Bronchial epithelial cell (primary cell): ENCODE measurements around the gene RNF25. TPM values are rescaled to one million over a fixed set of nuclear protein-coding genes. Genes with fewer than 3 reads are reported as not detected.

ENCODE experiments used
- DNase-seq: peaks from one replicate; pipeline ENCODE4 v3.0.0-alpha.2; 2010; ENCODE audit warnings: low read depth
- FAIRE-seq: peaks from 2 replicates; lab custom pipeline; 2011; peaks lifted over from hg19 to GRCh38; lab: Jason Lieb, UNC
- H3K27me3 ChIP-seq: 2 replicates; pipeline ENCODE4 v1.5.1; 2011; ENCODE audit warnings: low read length; ENCODE audit not compliant: control insufficient read depth, insufficient read depth
- H3K36me3 ChIP-seq: 2 replicates; pipeline ENCODE4 v1.5.1; 2011; ENCODE audit warnings: low read length; ENCODE audit not compliant: control insufficient read depth, insufficient read depth
- H3K4me3 ChIP-seq: 2 replicates; pipeline ENCODE4 v1.5.1; 2011; ENCODE audit warnings: mild to moderate bottlenecking, low read depth, low read length, control low read depth
- total RNA-seq: library from RNA; depleted of rRNA; stranded (reverse); fragments of >200 nt; gene quantifications from 2 replicates; pipeline ENCODE4 v1.2.1, GENCODE V29; 2014
- TF ChIP-seq, protein P1 (sequence below): IDR thresholded peaks from 2 replicates; pipeline ENCODE4 v1.5.1; 2011; ENCODE audit warnings: mild to moderate bottlenecking, moderate library complexity, low read length, control low read depth, inconsistent platforms; ENCODE audit not compliant: insufficient read depth, severe bottlenecking

The RNF25 gene
- total RNA-seq, 1 donor from 2014 or later: 32.1 TPM

DNA sequence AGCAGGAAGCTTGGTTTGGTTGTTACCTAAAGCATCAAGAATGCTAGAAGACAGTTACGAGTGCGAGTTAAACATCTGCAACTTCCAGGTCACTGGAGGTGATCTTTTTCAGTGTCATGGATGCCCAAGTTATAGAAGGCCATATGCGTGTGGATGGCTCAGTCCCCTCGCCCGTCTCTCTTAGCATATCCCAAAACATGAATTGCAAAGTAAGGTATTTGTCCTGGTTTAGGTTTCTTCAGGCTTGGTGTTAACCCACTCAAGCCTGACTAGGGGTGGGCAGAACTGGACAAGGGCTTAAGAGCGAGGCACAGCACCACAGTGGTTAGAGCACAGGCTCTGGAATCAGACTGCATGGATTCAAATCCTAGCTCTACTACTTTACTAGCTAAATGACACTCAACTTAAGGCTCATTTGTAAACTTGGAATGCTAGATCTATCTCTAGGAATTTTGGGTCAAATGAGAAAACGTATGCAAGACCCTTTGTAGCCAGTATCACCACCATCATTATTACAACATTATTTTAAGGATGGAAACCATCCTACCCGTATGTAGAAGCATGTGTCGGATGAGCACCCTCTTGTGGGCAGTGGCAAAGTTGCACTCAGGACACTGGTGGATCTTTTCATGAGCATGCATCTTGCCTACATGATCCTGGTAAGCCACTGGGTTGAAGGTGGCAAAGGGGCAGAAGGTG lies 23.6 kb downstream of the RNF25 start:
- H3K36me3 ChIP-seq: peaks cover 40% of the 10 kb centered on the region
- TF ChIP-seq, protein P1, sequence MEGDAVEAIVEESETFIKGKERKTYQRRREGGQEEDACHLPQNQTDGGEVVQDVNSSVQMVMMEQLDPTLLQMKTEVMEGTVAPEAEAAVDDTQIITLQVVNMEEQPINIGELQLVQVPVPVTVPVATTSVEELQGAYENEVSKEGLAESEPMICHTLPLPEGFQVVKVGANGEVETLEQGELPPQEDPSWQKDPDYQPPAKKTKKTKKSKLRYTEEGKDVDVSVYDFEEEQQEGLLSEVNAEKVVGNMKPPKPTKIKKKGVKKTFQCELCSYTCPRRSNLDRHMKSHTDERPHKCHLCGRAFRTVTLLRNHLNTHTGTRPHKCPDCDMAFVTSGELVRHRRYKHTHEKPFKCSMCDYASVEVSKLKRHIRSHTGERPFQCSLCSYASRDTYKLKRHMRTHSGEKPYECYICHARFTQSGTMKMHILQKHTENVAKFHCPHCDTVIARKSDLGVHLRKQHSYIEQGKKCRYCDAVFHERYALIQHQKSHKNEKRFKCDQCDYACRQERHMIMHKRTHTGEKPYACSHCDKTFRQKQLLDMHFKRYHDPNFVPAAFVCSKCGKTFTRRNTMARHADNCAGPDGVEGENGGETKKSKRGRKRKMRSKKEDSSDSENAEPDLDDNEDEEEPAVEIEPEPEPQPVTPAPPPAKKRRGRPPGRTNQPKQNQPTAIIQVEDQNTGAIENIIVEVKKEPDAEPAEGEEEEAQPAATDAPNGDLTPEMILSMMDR: peak; percentile 79
- no peaks in the 10 kb centered on the region for H3K27me3 ChIP-seq
- DNase-seq: peak; percentile 65
- peak; percentile 80 for FAIRE-seq
- H3K4me3 ChIP-seq: no peak overlapping the region

DNA sequence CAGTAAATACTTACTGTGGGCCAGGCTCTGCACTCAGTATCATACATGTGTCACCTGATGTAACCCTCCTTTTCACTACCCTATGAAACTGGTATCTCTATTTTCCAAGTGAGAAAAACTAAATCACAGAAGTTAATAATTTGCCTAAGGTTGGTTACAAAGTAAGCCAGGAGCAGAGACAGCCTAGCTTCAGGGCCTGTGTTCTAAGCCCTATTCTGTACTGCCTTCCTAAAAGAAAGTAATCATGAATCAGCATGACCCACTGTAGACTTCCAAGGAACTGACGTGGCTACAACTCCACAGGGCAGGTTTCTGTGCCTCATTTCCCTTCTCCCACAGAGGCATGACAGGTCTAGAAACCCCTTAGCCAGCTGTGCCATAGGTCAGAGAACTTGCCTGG lies 26.7 kb downstream of the RNF25 start:
- peaks cover 54% of the 10 kb centered on the region for H3K36me3 ChIP-seq
- FAIRE-seq (no peak), DNase-seq (peak; percentile 93)
- H3K4me3 ChIP-seq: no peak overlapping the region
- no peaks in the 10 kb centered on the region for H3K27me3 ChIP-seq
- TF ChIP-seq, protein P1: no peak

DNA sequence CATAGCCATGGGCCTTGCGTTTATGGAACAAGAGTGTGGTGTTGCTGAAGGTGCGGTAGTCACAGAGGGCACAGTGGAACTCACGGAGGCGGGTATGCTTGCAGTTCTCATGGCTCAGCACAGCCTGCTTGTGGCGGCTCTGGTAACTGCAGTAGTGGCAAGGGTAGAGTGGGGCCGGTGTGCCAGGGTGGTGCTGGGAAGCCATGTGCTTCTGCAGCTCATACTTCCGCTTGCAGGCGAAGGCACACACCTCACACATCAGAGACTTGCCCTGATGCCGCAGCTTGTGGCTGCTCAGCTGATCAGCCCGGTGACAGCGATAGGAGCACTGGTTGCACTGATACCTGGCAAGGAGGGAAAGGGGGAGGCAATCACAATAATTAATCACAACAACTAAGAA lies 27.1 kb downstream of the RNF25 start:
- no peak for DNase-seq
- Histone ChIP-seq H3K4me3 (no peak overlapping the region), H3K36me3 (peaks cover 54% of the 10 kb centered on the region), H3K27me3 (no peaks in the 10 kb centered on the region)
- no peak for FAIRE-seq
- TF ChIP-seq, protein P1: no peak

DNA sequence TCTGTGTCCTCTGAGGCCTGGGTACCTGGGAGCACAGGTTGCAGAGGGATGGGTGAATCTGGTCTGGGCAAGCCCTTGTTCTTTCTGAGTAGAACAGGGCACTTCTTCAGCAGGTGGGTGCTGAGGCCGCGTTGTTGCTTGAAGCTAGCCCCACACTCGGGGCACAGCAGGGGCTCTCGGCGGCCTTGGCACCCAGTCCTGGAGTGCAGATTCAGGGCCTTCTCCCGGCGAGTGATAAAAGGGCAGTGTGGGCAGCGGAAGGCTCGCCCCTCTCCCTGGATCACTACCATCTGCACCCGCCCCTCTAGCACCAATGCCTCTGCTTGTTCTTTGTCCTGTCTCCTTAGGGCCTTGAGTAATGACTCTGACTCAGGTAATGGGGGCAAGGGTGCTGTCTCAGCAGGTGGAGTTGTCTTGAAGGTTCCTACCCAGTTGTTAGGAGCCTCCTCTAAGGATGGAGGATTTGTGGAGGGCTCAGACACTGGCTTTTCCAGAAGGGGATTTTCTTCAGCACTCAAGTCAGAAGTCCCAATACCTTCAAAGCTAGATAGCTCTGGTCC lies 28.0 kb downstream of the RNF25 start:
- DNase-seq (peak; percentile 56), FAIRE-seq (no peak)
- H3K36me3 ChIP-seq: peaks cover 50% of the 10 kb centered on the region
- no peak overlapping the region for H3K4me3 ChIP-seq
- no peaks in the 10 kb centered on the region for H3K27me3 ChIP-seq
- TF ChIP-seq, protein P1: no peak

DNA sequence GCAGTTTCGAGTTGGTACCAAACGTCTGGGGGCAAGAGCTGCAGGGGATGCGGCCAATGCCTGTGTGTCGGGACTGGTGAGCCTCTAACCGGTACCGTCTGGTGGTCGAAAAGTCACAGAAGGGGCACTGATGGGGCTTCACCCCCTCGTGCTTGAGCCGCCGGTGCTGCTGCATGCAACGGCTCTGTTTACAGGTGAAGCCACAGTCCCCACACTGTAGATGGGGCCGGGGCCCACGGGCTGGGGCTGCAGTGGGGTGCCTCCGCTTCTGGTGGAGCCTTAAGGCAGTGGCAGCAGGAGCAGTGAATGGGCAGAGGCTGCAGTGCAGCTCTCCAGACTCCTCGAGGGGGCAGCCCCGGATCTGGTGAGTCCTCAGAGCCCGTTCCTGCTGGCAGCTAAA lies 29.0 kb downstream of the RNF25 start:
- no peaks in the 10 kb centered on the region for H3K27me3 ChIP-seq
- no peak for FAIRE-seq
- no peak overlapping the region for H3K4me3 ChIP-seq
- TF ChIP-seq, protein P1: no peak
- DNase-seq: no peak
- peaks cover 46% of the 10 kb centered on the region for H3K36me3 ChIP-seq
